Skeletal muscle cell (primary cell): Measurements from ENCODE around the gene MRPL43.

Source experiments
- DNase-seq: peaks from one replicate; pipeline ENCODE4 v3.0.0-alpha.2; 2010; ENCODE audit warnings: low read depth
- H3K4me3 ChIP-seq: 2 replicates; pipeline ENCODE4 v1.5.1; 2011; ENCODE audit warnings: low read depth, mild to moderate bottlenecking, control low read depth, low read length, moderate library complexity

MRPL43 gene

GRCh38 chr10:101021239-101021638 is 33.9 kb upstream of the MRPL43 start:
- no peak overlapping the region for H3K4me3 ChIP-seq

GRCh38 chr10:101020427-101021075 is 33.3 kb upstream of the MRPL43 start:
- H3K4me3 ChIP-seq = no peak overlapping the region
- no peak for DNase-seq

More at GRCh38 chr10:101021239-101021638, 33.9 kb upstream of the MRPL43 start:
- no peak for DNase-seq

GRCh38 chr10:101019440-101019703 is 32.1 kb upstream of the MRPL43 start:
- H3K4me3 ChIP-seq = no peak overlapping the region

GRCh38 chr10:101018600-101019439 is 31.5 kb upstream of the MRPL43 start:
- no peak overlapping the region for H3K4me3 ChIP-seq
- DNase-seq = no peak

More at GRCh38 chr10:101019440-101019703, 32.1 kb upstream of the MRPL43 start:
- DNase-seq = no peak

- no peak for DNase-seq
- no peak overlapping the region for H3K4me3 ChIP-seq
Observed at GRCh38 chr10:101018118-101018599, 30.9 kb upstream of the MRPL43 start.

GRCh38 chr10:101016814-101017213 is 29.5 kb upstream of the MRPL43 start:
- no peak overlapping the region for H3K4me3 ChIP-seq
- DNase-seq = no peak

GRCh38 chr10:101015582-101015973 is 28.3 kb upstream of the MRPL43 start:
- DNase-seq = no peak
- no peak overlapping the region for H3K4me3 ChIP-seq

- no peak overlapping the region for H3K4me3 ChIP-seq
- DNase-seq = peak; percentile 93
Observed at GRCh38 chr10:101014966-101015581, 27.8 kb upstream of the MRPL43 start.

GRCh38 chr10:101014230-101014884 is 27.1 kb upstream of the MRPL43 start:
- no peak overlapping the region for H3K4me3 ChIP-seq
- DNase-seq = no peak

- no peak for DNase-seq
- H3K4me3 ChIP-seq = no peak overlapping the region
Observed at GRCh38 chr10:101013365-101013825, 26.1 kb upstream of the MRPL43 start.

- DNase-seq = no peak
- no peak overlapping the region for H3K4me3 ChIP-seq
Observed at GRCh38 chr10:101012525-101013364, 25.4 kb upstream of the MRPL43 start.

GRCh38 chr10:101011517-101012423 is 24.5 kb upstream of the MRPL43 start:
- DNase-seq = no peak
- no peak overlapping the region for H3K4me3 ChIP-seq

GRCh38 chr10:101010329-101010728 is 23.0 kb upstream of the MRPL43 start:
- no peak overlapping the region for H3K4me3 ChIP-seq
- DNase-seq = no peak

GRCh38 chr10:101008823-101009423 is 21.6 kb upstream of the MRPL43 start:
- no peak overlapping the region for H3K4me3 ChIP-seq
- no peak for DNase-seq

- DNase-seq = no peak
- H3K4me3 ChIP-seq = no peak overlapping the region
Observed at GRCh38 chr10:101007915-101008822, 20.9 kb upstream of the MRPL43 start.

- no peak overlapping the region for H3K4me3 ChIP-seq
- no peak for DNase-seq
Observed at GRCh38 chr10:101007099-101007711, 19.9 kb upstream of the MRPL43 start.
